Adrenal gland (tissue), 12 donors: ENCODE measurements around the gene RPL36. TPM values are rescaled to one million over a fixed set of nuclear protein-coding genes. Genes with fewer than 3 reads are reported as not detected.

Experiments used
- DNase-seq, 7 donors: peaks; one replicate each; pipeline ENCODE4 v3.0.0-alpha.2; 2019 to 2020
- H3K27ac ChIP-seq, 5 donors: fragments of 200-600 bp; sonication (generic) in 4 of 5; 1 replicate in 3 of 5; 2 replicates in 2 of 5; pipeline versions ENCODE4 v1.5.1 to v1.8.0; 2016 to 2020; ENCODE audit warnings: mild to moderate bottlenecking in 1 of 5
- H3K27me3 ChIP-seq: fragments of 200-600 bp; 2 replicates; pipeline ENCODE4 v1.8.0; 2021
- H3K36me3 ChIP-seq, 2 donors: fragments of 200-600 bp; replicated peaks in 1 of 2; 1 replicate in 1 of 2; 2 replicates in 1 of 2; pipeline versions ENCODE4 v1.5.1 to v1.8.0; 2018 to 2022
- H3K4me1 ChIP-seq, 2 donors: fragments of 200-600 bp; replicated peaks in 1 of 2; 1 replicate in 1 of 2; 2 replicates in 1 of 2; pipeline versions ENCODE4 v1.5.1 to v1.8.0; 2018 to 2021
- H3K4me3 ChIP-seq, 4 donors: fragments of 200-600 bp; sonication (generic) in 3 of 4; one replicate each; pipeline ENCODE4 v1.5.1; 2016 to 2018
- H3K9me3 ChIP-seq, 3 donors: fragments of 200-600 bp; sonication (generic) in 1 of 3; replicated peaks in 1 of 3; 1 replicate in 2 of 3; 2 replicates in 1 of 3; pipeline versions ENCODE4 v1.5.1 to v1.8.0; 2016 to 2021
- CTCF ChIP-seq, 6 experiments: fragments of 450-650 bp in 4 of 6; fragments of 200-600 bp in 2 of 6; sonication (generic) in 1 of 6; IDR thresholded peaks; 1 replicate in 5 of 6; 2 replicates in 1 of 6; pipeline versions ENCODE4 v1.5.1 to v1.8.0; 2016 to 2021; ENCODE audit warnings: antibody characterized with exemption in 6 of 6, mild to moderate bottlenecking in 2 of 6, moderate library complexity in 1 of 6
- POLR2A ChIP-seq, 2 donors: fragments of 450-650 bp; IDR thresholded peaks; one replicate each; pipeline ENCODE4 v1.6.1; 2017; ENCODE audit warnings: antibody characterized with exemption in 2 of 2, mild to moderate bottlenecking in 2 of 2, moderate library complexity in 1 of 2
- WGBS, 4 donors: extraction: QIAGEN DNeasy Blood & Tissue Kit in 2 of 4; methylation state at CpG; one replicate each; pipeline versions ENCODE4 v1.1.5 to v1.1.7; 2013 to 2017; 5-methylcytosine and 5-hydroxymethylcytosine counted together
- intact Hi-C, 2 donors: fragments of 100-400 bp; cut with DNase I; formaldehyde crosslinking; loops; one replicate each; pipeline versions ENCODE4 v1.14.1 to v1.15.0; 2022 to 2023
- polyA plus RNA-seq, 3 donors: library from polyadenylated mRNA; stranded (reverse); fragments of 200-250 nt in 2 of 3; fragments of 350-450 nt in 1 of 3; fragmentation: Illumina TruSeq in 1 of 3; extraction: RNeasy Lipid Tissue Mini Kit (QIAGEN cat#74804) in 1 of 3; gene quantifications; one replicate each; pipeline ENCODE4 v1.2.3, GENCODE V29; 2013 to 2014
- total RNA-seq, 9 donors: library from RNA; depleted of rRNA in 4 of 9; stranded (reverse); fragments of >200 nt in 4 of 9; fragments of 120-200 nt in 1 of 9; fragmentation: NEBNext Ultra II Directional in 1 of 9; extraction: Animal tissue kit (Norgen Biotek cat#: 25700) in 1 of 9; gene quantifications; one replicate each; pipeline versions ENCODE4 v1.1.0 to v1.2.4, GENCODE V29; 2013 to 2023
- donor health status: healthy with polysubstance abuse.
- donor health status: Bipolar disorder and iron deficiency.
- donor health status: DM: yes; HTN: yes; CAD: no.
- donor health status: DM: no; HTN: no; CAD: no.
- donor health status: DM: no; HTN: no; CAD: no.
- donor health status: DM: yes; HTN: yes; CAD: no.

The RPL36 gene
- total and polyA plus RNA-seq, 12 donors = 615 to 3,360 (median 1,204) TPM

GRCh38 chr19:5646703-5647102, 43.4 kb upstream of the RPL36 start:
- DNase-seq = peak in 1 of 7 donors; percentile 34
- H3K4me1 ChIP-seq = peaks cover 15 to 34% of the 10 kb centered on the region in 2 donors
- H3K27me3 ChIP-seq = no peaks in the 10 kb centered on the region
- WGBS, 4 donors = 64 to 86% (median 79%) methylated on average over 4 of the region's 4 CpGs
- TF ChIP-seq POLR2A (IDR thresholded peaks at IDR 0.05) = no peak
- no peak for TF ChIP-seq CTCF (IDR thresholded peaks at IDR 0.05)
- peaks cover 0 to 88% of the 10 kb centered on the region in 2 donors for H3K36me3 ChIP-seq
- no peaks in the 10 kb centered on the region for H3K9me3 ChIP-seq
- H3K4me3 ChIP-seq = no peak overlapping the region
- no peak overlapping the region for H3K27ac ChIP-seq
- intact Hi-C loops = no loop called here

GRCh38 chr19:5648464-5648863, 41.6 kb upstream of the RPL36 start:
- Histone ChIP-seq H3K4me1 (peaks cover 3 to 16% of the 10 kb centered on the region in 2 donors), H3K27me3 (no peaks in the 10 kb centered on the region), H3K36me3 (peaks cover 0 to 91% of the 10 kb centered on the region in 2 donors), H3K27ac (no peak overlapping the region), H3K4me3 (no peak overlapping the region), H3K9me3 (no peaks in the 10 kb centered on the region)
- intact Hi-C loops = no loop called here
- TF ChIP-seq CTCF (IDR thresholded peaks at IDR 0.05) (no peak), POLR2A (IDR thresholded peaks at IDR 0.05) (no peak)
- 89 to 93% (median 90%) methylated on average over 9 to 11 of the region's 11 CpGs for WGBS, 4 donors
- DNase-seq = no peak

GRCh38 chr19:5651361-5651760, 38.7 kb upstream of the RPL36 start:
- TF ChIP-seq POLR2A (IDR thresholded peaks at IDR 0.05) = no peak
- Histone ChIP-seq H3K36me3 (peaks cover 0 to 91% of the 10 kb centered on the region in 2 donors), H3K4me1 (no peaks in the 10 kb centered on the region), H3K9me3 (no peaks in the 10 kb centered on the region), H3K27me3 (no peaks in the 10 kb centered on the region), H3K4me3 (no peak overlapping the region), H3K27ac (no peak overlapping the region)
- DNase-seq = peak in 1 of 7 donors; percentile 3
- 90 to 100% (median 96%) methylated on average over 3 to 5 of the region's 5 CpGs for WGBS, 4 donors
- intact Hi-C loops = no loop called here

- H3K4me1 ChIP-seq = no peaks in the 10 kb centered on the region
- intact Hi-C loops = no loop called here
- H3K27ac ChIP-seq = no peak overlapping the region
- 85 to 92% (median 88%) methylated on average over 8 to 10 of the region's 10 CpGs for WGBS, 4 donors
- H3K36me3 ChIP-seq = peaks cover 0 to 91% of the 10 kb centered on the region in 2 donors
- DNase-seq = peak in 1 of 7 donors; percentile 11
- no peak overlapping the region for H3K4me3 ChIP-seq
- no peak for TF ChIP-seq POLR2A (IDR thresholded peaks at IDR 0.05)
- TF ChIP-seq CTCF (IDR thresholded peaks at IDR 0.05) = no peak
- no peaks in the 10 kb centered on the region for H3K9me3 ChIP-seq
- H3K27me3 ChIP-seq = no peaks in the 10 kb centered on the region
Measured at GRCh38 chr19:5652261-5652660, 37.8 kb upstream of the RPL36 start.

GRCh38 chr19:5654931-5655330, 35.2 kb upstream of the RPL36 start:
- peaks cover 0 to 99% of the 10 kb centered on the region in 2 donors for H3K36me3 ChIP-seq
- no peak overlapping the region for H3K4me3 ChIP-seq
- no peak overlapping the region for H3K27ac ChIP-seq
- peak in 1 of 7 donors; percentile 14 for DNase-seq
- WGBS, 4 donors = 75 to 82% (median 78%) methylated on average over 5 of the region's 5 CpGs
- H3K27me3 ChIP-seq = no peaks in the 10 kb centered on the region
- TF ChIP-seq POLR2A (IDR thresholded peaks at IDR 0.05) (no peak), CTCF (IDR thresholded peaks at IDR 0.05) (no peak)
- H3K9me3 ChIP-seq = no peaks in the 10 kb centered on the region
- intact Hi-C loops = no loop called here
- no peaks in the 10 kb centered on the region for H3K4me1 ChIP-seq
